ENCODE results near the gene CYP27B1.

Gene CYP27B1

GRCh38 chr12:57713209-57713608 is 53.7 kb downstream of the CYP27B1 start:
- TF ChIP-seq EZH2 (IDR thresholded peaks at IDR 0.05; ENCODE audit: borderline replicate concordance, low read length): no peak
- no peak for TF ChIP-seq CTCF (IDR thresholded peaks at IDR 0.05; ENCODE audit: low read length)
- Histone ChIP-seq H4K20me1 (ENCODE audit: insufficient read depth, low read length) (no peaks in the 10 kb centered on the region), H2AFZ (ENCODE audit: low read length) (no peak overlapping the region), H3K9ac (ENCODE audit: low read length) (no peak overlapping the region), H3K27ac (ENCODE audit: low read depth, low read length, poor library complexity, severe bottlenecking) (no peak overlapping the region), H3K4me3 (ENCODE audit: low read depth, low read length, poor library complexity, severe bottlenecking) (no peak overlapping the region), H3K79me2 (ENCODE audit: insufficient read depth, low read length) (no peaks in the 10 kb centered on the region), H3K4me2 (ENCODE audit: low read length) (no peak overlapping the region), H3K4me1 (ENCODE audit: insufficient read depth, low read length, severe bottlenecking) (peaks cover 7% of the 10 kb centered on the region), H3K27me3 (ENCODE audit: insufficient read depth, low read length) (no peaks in the 10 kb centered on the region), H3K9me2 (ENCODE audit: low read depth, low read length) (no peaks in the 10 kb centered on the region), H3F3A (ENCODE audit: insufficient read depth, low read length) (peaks cover 2% of the 10 kb centered on the region; the same call in 1 of the 2 replicates), H3K9me3 (ENCODE audit: low read length) (no peaks in the 10 kb centered on the region), H3K36me3 (ENCODE audit: insufficient read depth, low read length) (peaks cover 58% of the 10 kb centered on the region)

- Histone ChIP-seq H3K9ac (ENCODE audit: low read length) (no peak overlapping the region), H3K4me2 (ENCODE audit: low read length) (no peak overlapping the region), H3K79me2 (ENCODE audit: insufficient read depth, low read length) (no peaks in the 10 kb centered on the region), H3K36me3 (ENCODE audit: insufficient read depth, low read length) (peaks cover 53% of the 10 kb centered on the region), H4K20me1 (ENCODE audit: insufficient read depth, low read length) (no peaks in the 10 kb centered on the region), H3K9me2 (ENCODE audit: low read depth, low read length) (no peaks in the 10 kb centered on the region), H2AFZ (ENCODE audit: low read length) (no peak overlapping the region), H3K27ac (ENCODE audit: low read depth, low read length, poor library complexity, severe bottlenecking) (no peak overlapping the region), H3K27me3 (ENCODE audit: insufficient read depth, low read length) (no peaks in the 10 kb centered on the region), H3F3A (ENCODE audit: insufficient read depth, low read length) (peaks cover 2% of the 10 kb centered on the region; the same call in 1 of the 2 replicates), H3K9me3 (ENCODE audit: low read length) (no peaks in the 10 kb centered on the region), H3K4me1 (ENCODE audit: insufficient read depth, low read length, severe bottlenecking) (peaks cover 7% of the 10 kb centered on the region), H3K4me3 (ENCODE audit: low read depth, low read length, poor library complexity, severe bottlenecking) (no peak overlapping the region)
- no peak for TF ChIP-seq CTCF (IDR thresholded peaks at IDR 0.05; ENCODE audit: low read length)
- no peak for TF ChIP-seq EZH2 (IDR thresholded peaks at IDR 0.05; ENCODE audit: borderline replicate concordance, low read length)
Measured at GRCh38 chr12:57712701-57713100, 54.2 kb downstream of the CYP27B1 start.

All from OCI-LY1 (cell line).